Loucy (cell line): ENCODE data around the gene PODXL2.
A peak's percentile ranks its signal among the peaks of the same experiment; 100 is the strongest.

Experiments used
- H2AFZ ChIP-seq: fragments of 200-600 bp; sonication (generic); 2 replicates; pipeline ENCODE4 v1.6.0; 2016; ENCODE audit warnings: antibody characterized with exemption, mild to moderate bottlenecking, low read length, moderate library complexity
- H3F3A ChIP-seq: fragments of 200-600 bp; 2 replicates; pipeline ENCODE4 v1.6.0; 2016; ENCODE audit warnings: antibody characterized with exemption, low read depth, mild to moderate bottlenecking
- H3K27me3 ChIP-seq: fragments of 200-600 bp; sonication (generic); 2 replicates; pipeline ENCODE4 v1.6.1; 2014; ENCODE audit warnings: low read length, mild to moderate bottlenecking; ENCODE audit not compliant: insufficient read depth, poor library complexity, severe bottlenecking
- H3K36me3 ChIP-seq: fragments of 200-600 bp; sonication (generic); 2 replicates; pipeline ENCODE4 v1.6.1; 2016; ENCODE audit warnings: low read length; ENCODE audit not compliant: insufficient read depth
- H3K4me1 ChIP-seq: fragments of 200-600 bp; sonication (generic); 2 replicates; pipeline ENCODE4 v1.5.1; 2014; ENCODE audit warnings: low read length, mild to moderate bottlenecking; ENCODE audit not compliant: insufficient read depth, poor library complexity, severe bottlenecking
- H3K4me2 ChIP-seq: fragments of 200-600 bp; sonication (generic); 2 replicates; pipeline ENCODE4 v1.6.0; 2014; ENCODE audit warnings: antibody characterized with exemption, low read length, low read depth, mild to moderate bottlenecking; ENCODE audit not compliant: poor library complexity, severe bottlenecking
- H3K4me3 ChIP-seq: fragments of 200-600 bp; sonication (generic); 2 replicates; pipeline ENCODE4 v1.5.1; 2014; ENCODE audit warnings: low read length, mild to moderate bottlenecking, mixed read lengths; ENCODE audit not compliant: poor library complexity, severe bottlenecking
- H3K79me2 ChIP-seq: fragments of 200-600 bp; sonication (generic); 2 replicates; pipeline ENCODE4 v1.6.1; 2014; ENCODE audit warnings: low read length; ENCODE audit not compliant: insufficient read depth
- H3K9ac ChIP-seq: fragments of 200-600 bp; sonication (generic); 2 replicates; pipeline ENCODE4 v1.6.0; 2014; ENCODE audit warnings: mild to moderate bottlenecking, low read depth, low read length, moderate library complexity; ENCODE audit not compliant: poor library complexity, severe bottlenecking
- H3K9me2 ChIP-seq: fragments of 200-600 bp; sonication (generic); replicated peaks from 2 replicates; pipeline ENCODE4 v1.6.1; 2016; ENCODE audit warnings: low read depth, low read length, mixed read lengths
- H3K9me3 ChIP-seq: fragments of 200-600 bp; sonication (generic); 2 replicates; pipeline ENCODE4 v1.6.1; 2014; ENCODE audit warnings: mild to moderate bottlenecking, antibody characterized with exemption, low read length, low read depth; ENCODE audit not compliant: insufficient read depth
- H4K20me1 ChIP-seq: fragments of 200-600 bp; sonication (generic); 2 replicates; pipeline ENCODE4 v1.6.0; 2014; ENCODE audit warnings: antibody characterized with exemption, low read length, mild to moderate bottlenecking; ENCODE audit not compliant: insufficient read depth, poor library complexity, severe bottlenecking
- CTCF ChIP-seq: fragments of 200-600 bp; sonication (generic); conservative IDR thresholded peaks from 2 replicates; pipeline ENCODE4 v1.5.1; 2014; ENCODE audit warnings: mild to moderate bottlenecking, antibody characterized with exemption, low read length
- EZH2phosphoT487 ChIP-seq: fragments of 200-600 bp; IDR thresholded peaks from 2 replicates; pipeline ENCODE4 v1.6.1; 2018; ENCODE audit warnings: antibody characterized with exemption, mild to moderate bottlenecking, moderate library complexity, borderline replicate concordance

PODXL2 gene

GRCh38 chr3:127634653-127635052 is 5.7 kb downstream of the PODXL2 start:
- Histone ChIP-seq H3K36me3 (no peaks in the 10 kb centered on the region), H3F3A (no peaks in the 10 kb centered on the region), H3K9me2 (no peaks in the 10 kb centered on the region), H3K9me3 (no peaks in the 10 kb centered on the region), H3K4me3 (no peak overlapping the region), H3K27me3 (no peaks in the 10 kb centered on the region), H2AFZ (no peak overlapping the region), H3K9ac (no peak overlapping the region), H4K20me1 (no peaks in the 10 kb centered on the region), H3K4me2 (no peak overlapping the region), H3K79me2 (no peaks in the 10 kb centered on the region), H3K4me1 (peaks cover 15% of the 10 kb centered on the region)
- TF ChIP-seq CTCF (no peak), EZH2phosphoT487 (no peak)

- Histone ChIP-seq H3K9me3 (no peaks in the 10 kb centered on the region), H3K4me2 (peak overlapping the region; percentile 59), H3K9ac (peak overlapping the region; percentile 43), H3F3A (no peaks in the 10 kb centered on the region), H3K36me3 (no peaks in the 10 kb centered on the region), H3K79me2 (no peaks in the 10 kb centered on the region), H3K27me3 (no peaks in the 10 kb centered on the region), H4K20me1 (no peaks in the 10 kb centered on the region), H3K4me3 (peak overlapping the region; percentile 34), H2AFZ (peak overlapping the region; percentile 49), H3K4me1 (peaks cover 15% of the 10 kb centered on the region), H3K9me2 (no peaks in the 10 kb centered on the region)
- TF ChIP-seq CTCF, result peak; percentile 50
- no peak for TF ChIP-seq EZH2phosphoT487
Measured at GRCh38 chr3:127637546-127637945, 8.6 kb downstream of the PODXL2 start.

- TF ChIP-seq CTCF (no peak), EZH2phosphoT487 (no peak)
- H4K20me1 ChIP-seq, result no peaks in the 10 kb centered on the region
- H3K4me2 ChIP-seq, result peak overlapping the region; percentile 59
- H3K9me2 ChIP-seq, result no peaks in the 10 kb centered on the region
- no peak overlapping the region for H3K4me3 ChIP-seq
- no peaks in the 10 kb centered on the region for H3K27me3 ChIP-seq
- H3K79me2 ChIP-seq, result no peaks in the 10 kb centered on the region
- H2AFZ ChIP-seq, result peak overlapping the region; percentile 49
- H3K36me3 ChIP-seq, result no peaks in the 10 kb centered on the region
- H3K9ac ChIP-seq, result peak overlapping the region; percentile 4
- no peaks in the 10 kb centered on the region for H3K9me3 ChIP-seq
- peaks cover 15% of the 10 kb centered on the region for H3K4me1 ChIP-seq
- no peaks in the 10 kb centered on the region for H3F3A ChIP-seq
Measured at GRCh38 chr3:127637971-127638370, 9.0 kb downstream of the PODXL2 start.
